Measurements from ENCODE around the gene OR52L1. TPM values are rescaled to one million over a fixed set of nuclear protein-coding genes. Genes with fewer than 3 reads are reported as not detected.

The OR52L1 gene
- total and polyA plus RNA-seq, 9 of the 15 experiments (the other 6 are each of a cell fraction or from before 2014, with no cell fraction given): not detected

DNA sequence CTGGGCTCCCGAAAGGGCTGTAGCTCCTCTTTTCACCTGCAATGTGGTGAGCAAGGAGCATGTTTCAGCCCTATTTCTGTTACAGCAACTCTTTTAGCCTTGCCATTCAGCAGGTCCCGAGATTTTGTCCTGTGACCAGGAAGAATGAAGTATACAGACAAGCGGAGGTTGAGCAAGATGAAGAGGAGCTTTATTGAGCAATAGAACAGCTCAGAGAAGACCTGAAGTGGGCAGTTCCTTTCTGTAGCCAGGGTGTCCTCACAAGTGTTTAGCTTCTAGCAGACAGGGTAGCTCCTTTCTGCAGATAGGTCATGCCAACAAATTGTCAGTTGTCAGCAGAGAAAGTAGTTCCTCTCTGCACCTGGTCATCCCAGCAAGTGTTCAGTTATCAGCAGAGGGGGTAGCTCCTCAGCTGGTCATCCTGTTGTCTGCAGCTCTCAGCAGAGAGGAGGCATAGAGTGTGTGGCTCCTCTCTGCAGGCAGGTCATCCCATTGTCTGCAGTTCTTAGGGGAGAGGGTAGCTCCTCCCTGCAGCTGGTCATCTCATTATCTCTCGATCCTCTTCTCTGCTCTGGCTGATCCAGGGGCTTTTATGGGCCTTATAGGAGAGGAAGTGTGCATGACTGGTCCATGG, 25.4 kb upstream of the OR52L1 start:
- no TSS peak for BruUV-seq (replicated peaks)
- intact Hi-C loops (cut with micrococcal nuclease): no loop called here
- POLR2A ChIA-PET: no interaction called here

More for the DNA sequence above, 25.4 kb upstream of the OR52L1 start:
- Histone ChIP-seq H4K20me1 (replicated peaks; ENCODE audit: control insufficient read depth, insufficient read depth, low read length) (no peaks in the 10 kb centered on the region), H3K9me3 (replicated peaks; ENCODE audit: control insufficient read depth, insufficient read depth, low read depth, low read length) (no peaks in the 10 kb centered on the region; the same call in 1 of the 2 replicates), H3K79me2 (ENCODE audit: control insufficient read depth, insufficient read depth, low read length) (no peaks in the 10 kb centered on the region), H3K9me1 (ENCODE audit: control insufficient read depth, insufficient read depth, low read length) (no peaks in the 10 kb centered on the region), H3K4me1 (replicated peaks in 1 of 2; ENCODE audit: control insufficient read depth in 2 of 2, insufficient read depth in 2 of 2, low read length in 2 of 2) (no peaks in the 10 kb centered on the region), H3K36me3 (ENCODE audit: control insufficient read depth, insufficient read depth, low read length) (no peaks in the 10 kb centered on the region), H2AFZ (ENCODE audit: low read depth, low read length) (no peak overlapping the region), H3K27ac (ENCODE audit: extremely low read depth, low read depth, low read length) (no peak overlapping the region), H3K27me3 (ENCODE audit: control insufficient read depth in 2 of 2, insufficient read depth in 2 of 2, low read length in 2 of 2) (no peaks in the 10 kb centered on the region), H3K4me3 (no peak overlapping the region), H3K9ac (ENCODE audit: insufficient read depth in 1 of 2, low read depth in 2 of 2, low read length in 2 of 2) (no peak overlapping the region), H3K4me2 (ENCODE audit: insufficient read depth, low read length) (no peak overlapping the region)
- 0% methylated on average over 4 of the region's 4 CpGs for WGBS (ENCODE audit: insufficient coverage, low coverage, missing lambda C conversion rate)
- TF ChIP-seq ATF1 (CRISPR knock-in tag; IDR thresholded peaks at IDR 0.05): no peak
- no peak for TF ChIP-seq ATF1 (tag; IDR thresholded peaks at IDR 0.05)
- no peak for TF ChIP-seq IRF2 (CRISPR knock-in tag; IDR thresholded peaks at IDR 0.05)
- no peak for TF ChIP-seq CHD4 (IDR thresholded peaks at IDR 0.05; ENCODE audit: insufficient read depth, insufficient replicate concordance, low read depth, low read length, poor library complexity, severe bottlenecking)
- no peak for TF ChIP-seq NFIX (CRISPR knock-in tag; IDR thresholded peaks at IDR 0.05; ENCODE audit: low read depth)
- no peak for TF ChIP-seq ZNF778 (CRISPR knock-in tag; IDR thresholded peaks at IDR 0.05)
- no peak for TF ChIP-seq POLR2AphosphoS2 (IDR thresholded peaks at IDR 0.05; ENCODE audit: low read length)
- TF ChIP-seq KLF10 (CRISPR knock-in tag; IDR thresholded peaks at IDR 0.05): no peak
- TF ChIP-seq, protein P1, sequence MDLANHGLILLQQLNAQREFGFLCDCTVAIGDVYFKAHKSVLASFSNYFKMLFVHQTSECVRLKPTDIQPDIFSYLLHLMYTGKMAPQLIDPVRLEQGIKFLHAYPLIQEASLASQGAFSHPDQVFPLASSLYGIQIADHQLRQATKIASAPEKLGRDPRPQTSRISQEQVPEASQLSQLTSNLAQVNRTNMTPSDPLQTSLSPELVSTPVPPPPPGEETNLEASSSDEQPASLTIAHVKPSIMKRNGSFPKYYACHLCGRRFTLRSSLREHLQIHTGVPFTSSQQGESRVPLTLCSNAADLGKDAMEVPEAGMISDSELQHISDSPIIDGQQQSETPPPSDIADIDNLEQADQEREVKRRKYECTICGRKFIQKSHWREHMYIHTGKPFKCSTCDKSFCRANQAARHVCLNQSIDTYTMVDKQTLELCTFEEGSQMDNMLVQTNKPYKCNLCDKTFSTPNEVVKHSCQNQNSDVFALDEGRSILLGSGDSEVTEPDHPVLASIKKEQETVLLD (IDR thresholded peaks at IDR 0.05): no peak
- TF ChIP-seq KDM4B (IDR thresholded peaks at IDR 0.05; ENCODE audit: borderline replicate concordance in 2 of 2, low read depth in 1 of 2): no peak
- TF ChIP-seq MYBL2 (IDR thresholded peaks at IDR 0.05; ENCODE audit: low read depth): no peak
- no peak for TF ChIP-seq MYBL2 (CRISPR knock-in tag; IDR thresholded peaks at IDR 0.05; ENCODE audit: borderline replicate concordance)
- no peak for TF ChIP-seq KLF6 (CRISPR knock-in tag; IDR thresholded peaks at IDR 0.05; ENCODE audit: borderline replicate concordance)
- TF ChIP-seq NFE2 (IDR thresholded peaks at IDR 0.05; ENCODE audit: low read depth): no peak
- no peak for TF ChIP-seq MTA1 (IDR thresholded peaks at IDR 0.05; ENCODE audit: borderline replicate concordance)
- in situ Hi-C loops (cut with MboI): no loop called here
- FAIRE-seq (no peak), DNase-seq (ENCODE audit: extremely low read depth in 1 of 4, low spot score in 3 of 4) (no peak), ATAC-seq (no peak)
- CTCF ChIA-PET (ENCODE audit: low intra/inter-chr PET ratio): no interaction called here

All from K562 (cell line).